ENCODE results near the gene FNDC3B.
"Not testable (repeated sequence)": the region's sequence is repeated elsewhere in the genome, so short reads cannot be mapped to it uniquely, and the experiment has no call there.

GRCh38 chr3:171998731-171999130 is 40.6 kb upstream of the FNDC3B start:
- TF ChIP-seq, protein P1, sequence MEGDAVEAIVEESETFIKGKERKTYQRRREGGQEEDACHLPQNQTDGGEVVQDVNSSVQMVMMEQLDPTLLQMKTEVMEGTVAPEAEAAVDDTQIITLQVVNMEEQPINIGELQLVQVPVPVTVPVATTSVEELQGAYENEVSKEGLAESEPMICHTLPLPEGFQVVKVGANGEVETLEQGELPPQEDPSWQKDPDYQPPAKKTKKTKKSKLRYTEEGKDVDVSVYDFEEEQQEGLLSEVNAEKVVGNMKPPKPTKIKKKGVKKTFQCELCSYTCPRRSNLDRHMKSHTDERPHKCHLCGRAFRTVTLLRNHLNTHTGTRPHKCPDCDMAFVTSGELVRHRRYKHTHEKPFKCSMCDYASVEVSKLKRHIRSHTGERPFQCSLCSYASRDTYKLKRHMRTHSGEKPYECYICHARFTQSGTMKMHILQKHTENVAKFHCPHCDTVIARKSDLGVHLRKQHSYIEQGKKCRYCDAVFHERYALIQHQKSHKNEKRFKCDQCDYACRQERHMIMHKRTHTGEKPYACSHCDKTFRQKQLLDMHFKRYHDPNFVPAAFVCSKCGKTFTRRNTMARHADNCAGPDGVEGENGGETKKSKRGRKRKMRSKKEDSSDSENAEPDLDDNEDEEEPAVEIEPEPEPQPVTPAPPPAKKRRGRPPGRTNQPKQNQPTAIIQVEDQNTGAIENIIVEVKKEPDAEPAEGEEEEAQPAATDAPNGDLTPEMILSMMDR (conservative IDR thresholded peaks at IDR 0.05; ENCODE audit: low read length), result not testable (repeated sequence)
- TF ChIP-seq EZH2phosphoT487 (IDR thresholded peaks at IDR 0.05; ENCODE audit: borderline replicate concordance), result not testable (repeated sequence)

Data from Loucy (cell line).